Endothelial cell of umbilical vein (primary cell): Measurements from ENCODE around the gene ZDHHC20. TPM values are rescaled to one million over a fixed set of nuclear protein-coding genes. Genes with fewer than 3 reads are reported as not detected.

ENCODE experiments used
- BruUV-seq: library from RNA; stranded (reverse); fragments of 400-500 nt; replicated peaks from 2 replicates; lab custom pipeline; 2021; lab: Mats Ljungman, UMichigan
- CTCF ChIA-PET: fragments of 300-600, 350-600 bp; sonication (Branson Sonifier 250); formaldehyde crosslinking; loops from one replicate; lab custom pipeline; 2021; ENCODE audit warnings: antibody characterized with exemption, inconsistent platforms; lab: Charles Lee
- POLR2A ChIA-PET: fragments of 300-600, 350-600 bp; sonication (Branson Sonifier 250); formaldehyde crosslinking; loops from one replicate; lab custom pipeline; 2021; ENCODE audit warnings: antibody characterized with exemption, inconsistent platforms; lab: Charles Lee
- DNase-seq: peaks from one replicate; pipeline ENCODE4 v3.0.0-alpha.2; 2011; ENCODE audit warnings: low read depth, low spot score
- FAIRE-seq: peaks from 2 replicates; lab custom pipeline; 2011; peaks lifted over from hg19 to GRCh38; lab: Jason Lieb, UNC
- H2AFZ ChIP-seq: 2 replicates; pipeline ENCODE4 v1.6.0; 2012; ENCODE audit warnings: low read depth, low read length, control low read depth, inconsistent platforms
- H3K27ac ChIP-seq: 2 replicates; pipeline ENCODE4 v1.5.1; 2011; ENCODE audit warnings: low read depth, mild to moderate bottlenecking, control low read depth, low read length, moderate library complexity; ENCODE audit not compliant: insufficient read depth
- H3K27me3 ChIP-seq, 2 experiments: 2 replicates each; pipeline versions ENCODE4 v1.6.0 to v1.6.1; 2011; ENCODE audit warnings: low read length in 2 of 2, mixed read lengths in 1 of 2; ENCODE audit not compliant: control insufficient read depth in 2 of 2, insufficient read depth in 2 of 2
- H3K36me3 ChIP-seq, 2 experiments: 2 replicates in 1 of 2; 3 replicates in 1 of 2; pipeline ENCODE4 v1.5.1; 2011; ENCODE audit warnings: low read length in 2 of 2, mild to moderate bottlenecking in 1 of 2, moderate library complexity in 1 of 2; ENCODE audit not compliant: control insufficient read depth in 2 of 2, insufficient read depth in 2 of 2; ENCODE audit errors: extremely low read depth in 1 of 2
- H3K4me1 ChIP-seq: 3 replicates; pipeline ENCODE4 v1.5.1; 2011; ENCODE audit warnings: mild to moderate bottlenecking, low read length; ENCODE audit not compliant: control insufficient read depth, insufficient read depth; ENCODE audit errors: extremely low read depth
- H3K4me2 ChIP-seq: 2 replicates; pipeline ENCODE4 v1.6.1; 2011; ENCODE audit warnings: low read length, control low read depth, mixed read lengths; ENCODE audit not compliant: insufficient read depth
- H3K4me3 ChIP-seq, 3 experiments: fragments of 200-600 bp in 1 of 3; sonication (generic), shearing (Covaris generic) in 1 of 3; replicated peaks in 1 of 3; 2 replicates each; pipeline ENCODE4 v1.5.1; 2011 to 2016; ENCODE audit warnings: control low read depth in 3 of 3, low read length in 3 of 3, mild to moderate bottlenecking in 2 of 3, inconsistent platforms in 1 of 3, low read depth in 1 of 3, moderate library complexity in 1 of 3; ENCODE audit not compliant: insufficient read depth in 1 of 3
- H3K79me2 ChIP-seq: 2 replicates; pipeline ENCODE4 v1.6.0; 2012; ENCODE audit warnings: low read length, inconsistent platforms; ENCODE audit not compliant: control insufficient read depth, insufficient read depth
- H3K9ac ChIP-seq: replicated peaks from 2 replicates; pipeline ENCODE3; 2011; ENCODE audit warnings: low read length, control low read depth; ENCODE audit not compliant: insufficient read depth; ENCODE audit errors: extremely low read depth
- H3K9me1 ChIP-seq: replicated peaks from 3 replicates; pipeline ENCODE4 v1.6.0; 2011; ENCODE audit warnings: mild to moderate bottlenecking, low read length; ENCODE audit not compliant: control insufficient read depth, insufficient read depth; ENCODE audit errors: extremely low read depth
- H3K9me3 ChIP-seq: replicated peaks from 2 replicates; pipeline ENCODE4 v1.5.1; 2012; ENCODE audit warnings: low read length, inconsistent platforms; ENCODE audit not compliant: control insufficient read depth, insufficient read depth
- H4K20me1 ChIP-seq: replicated peaks from 2 replicates; pipeline ENCODE3; 2011; ENCODE audit warnings: mild to moderate bottlenecking, low read length; ENCODE audit not compliant: control insufficient read depth, insufficient read depth; ENCODE audit errors: extremely low read depth
- CTCF ChIP-seq, 2 donors: IDR thresholded peaks; 1 replicate in 1 of 2; 2 replicates in 1 of 2; pipeline ENCODE4 v1.5.1; 2011; ENCODE audit warnings: low read length in 2 of 2, mild to moderate bottlenecking in 2 of 2, moderate library complexity in 2 of 2, control low read depth in 1 of 2, inconsistent platforms in 1 of 2, low read depth in 1 of 2; ENCODE audit not compliant: insufficient read depth in 1 of 2; ENCODE audit errors: extremely low read depth in 1 of 2
- GATA2 ChIP-seq: IDR thresholded peaks from 2 replicates; pipeline ENCODE4 v1.7.0; 2011; ENCODE audit warnings: low read depth, mild to moderate bottlenecking, moderate library complexity, mixed read lengths, low read length; ENCODE audit not compliant: insufficient read length, insufficient read depth
- MYC ChIP-seq: IDR thresholded peaks from one replicate; pipeline ENCODE4 v1.6.1; 2011; ENCODE audit warnings: mild to moderate bottlenecking, low read depth, low read length
- POLR2A ChIP-seq: IDR thresholded peaks from 2 replicates; pipeline ENCODE4 v1.6.1; 2012; ENCODE audit warnings: low read depth, mild to moderate bottlenecking, control low read depth, low read length
- POLR2AphosphoS5 ChIP-seq: IDR thresholded peaks from 2 replicates; pipeline ENCODE4 v1.6.1; 2012; ENCODE audit warnings: low read depth, mild to moderate bottlenecking, control low read depth, low read length, moderate library complexity; ENCODE audit not compliant: insufficient read depth
- dilution Hi-C: fragments of 300-500 bp; cut with MboI; formaldehyde crosslinking; loops from one replicate; pipeline ENCODE4 v1.15.0; 2019; ENCODE audit warnings: low sequenced_read_pairs; ENCODE audit not compliant: extremely low pct_ligation_motif_present
- intact Hi-C: fragments of 100-400 bp; cut with micrococcal nuclease; formaldehyde crosslinking; loops from one replicate; pipeline ENCODE4 v1.10.0; 2022
- polyA plus RNA-seq, 4 experiments: library from polyadenylated mRNA; depleted of rRNA in 3 of 4; stranded (reverse) in 3 of 4; unstranded in 1 of 4; fragments of >200 nt; gene quantifications; 2 replicates each; pipeline versions ENCODE4 v1.2.1 to v1.2.3, GENCODE V29; 2011 to 2012; ENCODE audit warnings: missing spikeins in 1 of 4
- total RNA-seq: library from RNA; stranded (reverse); gene quantifications from 2 replicates; pipeline ENCODE4 v1.2.3, GENCODE V29; 2021

The ZDHHC20 gene
- total and polyA plus RNA-seq, 2 donors (not counting 3 experiments of a cell fraction or from before 2014, with no cell fraction given) = 22.1 to 59.4 TPM

- Histone ChIP-seq H2AFZ (peak overlapping the region; percentile 90), H3K9ac (peak overlapping the region; percentile 32), H3K9me1 (no peaks in the 10 kb centered on the region), H4K20me1 (no peaks in the 10 kb centered on the region), H3K4me1 (peaks cover 2% of the 10 kb centered on the region), H3K4me2 (peak overlapping the region; percentile 78), H3K27me3 (no peaks in the 10 kb centered on the region), H3K9me3 (no peaks in the 10 kb centered on the region), H3K79me2 (no peaks in the 10 kb centered on the region), H3K4me3 (peak overlapping the region in 2 of 3 experiments; percentile 3 to 26), H3K27ac (no peak overlapping the region), H3K36me3 (no peaks in the 10 kb centered on the region)
- dilution Hi-C loops = no loop called here
- BruUV-seq = no TSS peak
- POLR2A ChIA-PET = no interaction called here
- intact Hi-C loops = loop anchor here (1.0 to 10.0 kb wide), 5 partner anchors 78 to 1318 kb away; no protein-coding TSS in a partner anchor
- peak; percentile 89 for FAIRE-seq
- CTCF ChIA-PET = interaction anchor here (0.5 to 2.7 kb wide), 17 partner anchors 9 to 533 kb away, joined by 3 to 44 read pairs (median 4); partner anchors contain the start of gene ZDHHC20
- no peak for TF ChIP-seq POLR2A
- TF ChIP-seq MYC = no peak
- no peak for TF ChIP-seq POLR2AphosphoS5
- peak; percentile 93 to 99 for TF ChIP-seq CTCF (IDR thresholded peaks at IDR 0.05; ENCODE audit: extremely low read depth in 1 of 2, insufficient read depth in 1 of 2, low read depth in 1 of 2, low read length in 2 of 2)
- TF ChIP-seq GATA2 = no peak
- DNase-seq = peak; percentile 75
Observed at GRCh38 chr13:21476893-21477472, 17.9 kb upstream of the ZDHHC20 start.
